ENCODE data around the gene P2RY12.

P2RY12 gene

DNA sequence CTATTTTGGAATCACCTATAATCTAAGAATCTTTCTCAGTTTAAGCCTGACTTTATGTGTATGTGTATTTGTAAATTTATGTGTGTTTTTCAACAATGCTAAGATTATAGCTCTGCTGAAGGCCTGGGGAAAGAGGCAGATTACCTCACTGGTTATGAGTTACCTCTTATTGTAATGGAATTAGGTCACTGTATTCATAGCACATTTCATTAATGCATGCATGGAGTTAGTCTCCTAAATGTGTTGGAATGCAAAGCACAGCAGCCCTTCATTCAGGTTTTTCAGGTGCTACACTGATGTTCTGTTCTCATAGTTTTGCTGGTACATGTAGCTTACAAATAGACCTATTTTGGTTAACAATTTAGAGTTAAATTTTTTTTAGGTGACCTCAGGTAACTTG is 77.4 kb downstream of the P2RY12 start:
- no peak for DNase-seq (ENCODE audit: low spot score)

DNA sequence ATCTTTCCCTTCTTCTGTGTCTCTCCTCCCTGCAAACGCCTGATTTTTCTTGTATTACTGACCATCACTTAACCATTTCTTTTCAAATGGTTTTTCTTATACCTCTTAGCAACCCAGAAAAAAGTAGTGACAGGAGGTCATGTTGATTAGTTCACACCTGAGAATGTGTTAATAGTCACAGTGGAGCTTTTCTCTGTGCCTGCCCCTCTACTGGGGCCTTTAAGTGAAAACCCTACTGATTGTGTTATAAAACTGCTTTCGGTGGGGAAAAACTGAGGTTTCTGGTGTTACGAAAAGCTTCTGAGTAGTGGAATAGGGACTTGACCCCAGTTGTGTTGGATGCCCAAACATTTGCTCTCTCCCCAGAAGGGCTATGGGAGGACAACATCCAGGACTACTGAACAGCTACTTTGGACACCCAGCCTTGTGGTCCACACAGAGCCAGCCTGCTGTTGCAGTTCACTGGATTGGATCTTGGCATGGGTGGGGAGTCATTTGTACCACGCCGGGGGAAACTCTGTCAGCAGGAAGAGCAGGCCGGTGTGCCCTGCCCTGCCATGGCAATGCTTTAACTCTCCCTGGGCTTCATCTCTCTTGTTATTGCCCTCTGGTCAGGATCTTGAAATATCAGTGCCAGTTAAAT is 78.3 kb downstream of the P2RY12 start:
- DNase-seq (ENCODE audit: low spot score) = no peak

GRCh38 chr3:151305775-151306151 is 78.8 kb downstream of the P2RY12 start:
- DNase-seq (ENCODE audit: low spot score) = no peak

DNA sequence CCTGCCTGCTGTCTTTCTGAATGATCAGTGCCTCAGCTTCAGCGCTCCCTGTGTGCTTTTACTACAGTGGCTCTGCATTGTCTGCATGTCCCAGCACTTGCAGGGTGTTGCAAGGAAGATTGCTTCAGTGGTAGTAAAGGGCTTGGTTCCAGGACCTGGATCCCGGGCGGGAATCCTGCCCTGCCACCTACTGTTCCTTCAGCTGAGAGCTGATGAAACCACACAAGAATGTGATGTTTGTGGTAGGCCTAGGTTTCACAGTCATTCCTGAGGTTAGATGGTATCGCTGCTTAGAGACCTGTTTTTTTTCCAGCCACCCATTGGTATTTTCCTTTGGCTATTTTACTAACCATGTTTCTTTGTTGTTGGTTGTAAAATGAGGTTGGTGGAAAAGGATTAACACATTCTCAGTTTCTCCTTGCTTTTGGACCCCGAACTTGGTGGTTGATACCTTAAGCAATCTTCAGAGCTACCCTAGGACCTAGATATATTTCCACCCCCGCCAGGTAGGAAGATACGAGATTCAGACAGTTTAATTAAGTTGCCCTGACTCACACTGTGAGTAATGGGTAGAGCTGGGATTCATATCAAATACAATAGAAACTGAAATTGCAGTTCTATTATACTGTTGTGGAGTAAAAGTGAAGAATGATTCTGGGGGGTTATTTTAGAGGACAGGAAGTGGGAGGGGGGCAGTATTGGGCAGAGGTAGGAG is 79.3 kb downstream of the P2RY12 start:
- DNase-seq (ENCODE audit: low spot score) = no peak

- DNase-seq (ENCODE audit: low spot score) = no peak
Measured at GRCh38 chr3:151303751-151304150, 80.8 kb downstream of the P2RY12 start.

DNA sequence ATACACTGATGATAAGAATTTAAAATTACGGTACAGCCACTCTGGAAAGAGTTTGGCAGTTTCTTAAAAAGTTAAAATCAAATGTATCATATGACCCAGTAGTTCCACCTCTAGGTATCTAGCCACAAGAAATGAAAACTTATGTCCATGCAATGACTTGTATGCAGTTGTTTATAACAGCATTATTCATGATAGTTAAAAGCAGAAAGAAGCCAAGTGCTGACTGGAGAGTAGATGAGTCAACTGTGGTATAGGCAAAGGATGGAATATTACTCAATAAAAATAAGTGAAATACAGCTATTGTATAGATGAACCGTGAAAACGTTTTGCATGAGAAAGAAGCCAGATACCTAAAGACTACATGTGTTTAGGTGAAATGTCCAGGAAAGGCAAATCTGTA is 82.8 kb downstream of the P2RY12 start:
- no peak for DNase-seq (ENCODE audit: low spot score)

GRCh38 chr3:151300539-151300938 is 84.0 kb downstream of the P2RY12 start:
- DNase-seq (ENCODE audit: low spot score) = no peak

GRCh38 chr3:151299006-151299405 is 85.5 kb downstream of the P2RY12 start:
- no peak for DNase-seq (ENCODE audit: low spot score)

- no peak for DNase-seq (ENCODE audit: low spot score)
Measured at GRCh38 chr3:151297429-151297828, 87.1 kb downstream of the P2RY12 start.

GRCh38 chr3:151296226-151296625 is 88.3 kb downstream of the P2RY12 start:
- DNase-seq (ENCODE audit: low spot score) = no peak

DNA sequence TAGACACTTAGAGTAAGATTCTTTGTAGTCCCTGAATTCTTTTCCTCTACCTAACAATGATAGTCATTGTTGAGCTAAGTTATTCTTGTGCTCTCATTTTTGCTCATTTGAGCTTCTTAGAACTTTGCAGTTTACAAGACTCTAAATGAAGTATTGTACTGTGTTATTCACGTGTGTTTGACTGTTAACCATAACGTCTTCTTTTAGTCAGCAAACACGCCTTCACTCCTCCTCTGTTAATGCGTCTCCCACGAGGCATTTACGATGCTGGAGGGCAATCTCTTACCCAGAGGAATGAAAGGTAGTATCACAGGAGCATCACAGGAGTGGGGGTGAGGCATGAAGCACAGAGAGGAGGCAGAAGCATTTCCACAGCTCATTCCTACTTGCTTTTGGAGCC is 91.4 kb downstream of the P2RY12 start:
- no peak for DNase-seq (ENCODE audit: low spot score)

DNA sequence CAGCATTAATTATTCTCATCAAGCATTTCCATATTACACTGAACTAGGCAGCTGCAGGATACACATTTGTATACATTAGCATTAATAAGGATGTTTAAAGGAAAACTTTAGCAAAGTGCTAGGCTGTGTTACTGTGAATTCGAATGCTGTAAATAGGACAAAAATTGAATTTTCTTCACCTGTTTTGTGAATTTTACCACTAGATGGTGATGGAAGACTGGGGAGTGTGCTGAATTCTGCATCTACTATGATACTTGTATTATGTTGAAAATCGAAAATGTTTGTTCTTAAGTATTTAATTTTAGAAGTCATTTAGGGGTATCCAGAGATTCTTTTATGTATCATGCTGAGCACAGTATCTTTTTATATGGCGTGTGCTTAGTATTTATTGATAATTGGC is 93.9 kb downstream of the P2RY12 start:
- no peak for DNase-seq (ENCODE audit: low spot score)

DNA sequence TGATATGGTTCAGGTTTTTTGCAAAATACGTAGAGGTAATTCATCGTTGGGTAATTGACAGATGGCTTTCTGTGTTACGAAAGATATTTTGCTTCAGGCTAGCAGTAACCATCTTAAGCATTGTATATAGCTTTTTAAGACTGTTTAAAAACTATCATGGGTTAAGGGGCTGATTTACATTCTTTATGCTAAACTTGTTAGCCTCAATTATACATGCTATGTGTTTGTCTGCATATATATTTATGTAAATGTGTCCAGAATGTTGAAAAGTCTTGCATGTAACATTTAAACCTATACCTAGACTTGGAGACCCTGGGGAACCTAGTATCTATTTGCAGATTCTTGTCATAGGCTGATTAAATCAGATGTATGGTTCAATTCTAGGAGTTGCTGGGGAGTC is 95.1 kb downstream of the P2RY12 start:
- DNase-seq (ENCODE audit: low spot score) = no peak
